GF-D8 (cell line): Measurements from ENCODE around the gene RPL36AL.
"Not testable (repeated sequence)": the region's sequence is repeated elsewhere in the genome, so short reads cannot be mapped to it uniquely, and the experiment has no call there.

Experiments
- DNase-seq: peaks from one replicate; lab custom pipeline; 2025; lab: John Stamatoyannopoulos, UW

The RPL36AL gene

DNA sequence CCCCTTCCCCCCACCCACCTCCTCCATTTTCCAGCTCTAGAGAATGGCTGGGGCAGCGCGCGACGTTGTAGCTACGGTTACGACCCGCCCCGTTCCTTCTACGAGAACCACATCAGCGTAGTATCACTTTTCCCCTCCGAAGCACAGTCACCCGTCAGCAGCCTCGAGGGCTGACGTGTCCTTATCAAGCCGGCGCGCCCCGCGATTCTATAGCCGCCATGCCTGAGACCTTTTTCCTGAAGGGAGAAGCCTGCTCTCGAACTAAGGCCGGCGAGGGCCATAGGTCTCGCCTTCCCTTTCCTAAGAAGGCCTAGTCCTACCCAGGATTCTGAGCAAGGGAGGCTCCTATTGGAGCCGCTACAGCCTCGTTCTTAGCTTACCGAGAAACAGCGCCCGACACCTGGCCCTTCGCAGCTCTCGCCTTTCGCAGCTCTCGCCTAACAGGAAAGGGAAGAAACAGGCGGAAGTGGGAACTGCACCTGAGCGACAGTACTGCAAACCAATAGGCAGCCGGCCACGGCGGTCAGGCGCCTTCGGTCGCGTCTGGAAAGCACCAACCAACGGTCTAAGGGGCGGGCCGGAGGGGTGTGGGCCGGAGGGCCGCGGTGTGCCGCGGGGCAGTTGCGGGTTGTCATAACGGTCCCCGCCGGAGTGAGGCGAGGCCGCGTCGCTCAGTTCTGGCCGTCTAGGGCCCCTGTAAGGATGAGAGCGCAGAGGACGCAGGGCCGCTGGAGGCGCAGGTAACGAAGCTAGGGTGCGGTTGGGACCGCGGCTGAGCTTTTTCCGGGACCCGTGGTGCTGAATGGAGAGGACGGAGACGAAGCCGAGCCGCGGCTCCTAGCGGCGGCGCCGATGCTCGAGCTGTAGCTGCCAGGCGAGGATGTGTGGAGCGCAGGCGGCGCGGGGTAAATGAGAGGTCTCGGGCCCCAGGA is at the start of gene RPL36AL, which contains the start of gene MGAT2:
Gene RPL36AL, minus strand, starts transcription at position 445 of the 932 bp plus-strand sequence. CDS start 1,522 bp downstream, outside the sequence.
Gene MGAT2, plus strand, starts transcription at position 618 of the 932 bp plus-strand sequence. CDS start 470 bp downstream, outside the sequence.
- peak; percentile 92 for DNase-seq

DNA sequence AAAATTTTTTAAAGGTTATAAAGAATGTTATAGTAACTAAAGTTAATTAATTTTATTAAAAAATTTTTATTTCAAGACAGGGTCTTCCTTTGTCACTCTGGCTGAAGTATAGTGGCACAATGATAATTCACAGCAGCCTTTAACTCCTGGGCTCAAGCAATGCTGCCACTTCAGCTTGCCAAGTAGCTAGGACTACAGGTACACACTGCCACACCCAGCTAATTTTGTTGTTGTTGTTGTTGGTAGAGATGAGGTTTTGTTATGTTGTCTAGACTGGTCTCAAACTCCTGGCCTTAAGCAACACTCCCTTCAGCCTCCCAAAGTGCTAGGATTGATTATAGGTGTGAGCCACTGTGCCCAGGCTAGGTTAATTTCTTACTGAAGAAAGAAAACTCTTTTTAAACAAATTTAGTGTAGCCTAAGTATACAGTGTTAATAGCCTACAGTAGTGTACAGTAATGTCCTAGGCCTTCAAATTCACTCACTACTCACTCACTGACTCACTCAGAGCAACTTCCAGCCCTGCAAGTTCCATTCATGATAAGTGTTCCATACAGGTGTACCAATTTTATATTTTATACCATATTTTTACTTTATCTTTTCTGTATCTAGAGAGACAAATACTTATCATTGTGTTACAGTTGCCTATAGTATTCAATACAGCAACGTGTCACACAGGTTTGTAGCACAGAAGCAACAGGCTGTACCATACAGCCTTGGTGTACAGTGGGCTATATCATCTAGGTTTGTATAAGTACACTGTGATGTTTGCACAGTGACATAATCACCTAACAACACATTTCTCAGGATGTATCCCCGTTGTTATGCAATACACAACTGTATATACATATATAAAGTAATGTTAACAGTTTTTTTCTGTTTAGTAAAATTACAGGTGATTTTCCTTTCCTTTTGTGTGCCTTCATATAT is 39.4 kb upstream of the RPL36AL start:
- DNase-seq: no peak

DNA sequence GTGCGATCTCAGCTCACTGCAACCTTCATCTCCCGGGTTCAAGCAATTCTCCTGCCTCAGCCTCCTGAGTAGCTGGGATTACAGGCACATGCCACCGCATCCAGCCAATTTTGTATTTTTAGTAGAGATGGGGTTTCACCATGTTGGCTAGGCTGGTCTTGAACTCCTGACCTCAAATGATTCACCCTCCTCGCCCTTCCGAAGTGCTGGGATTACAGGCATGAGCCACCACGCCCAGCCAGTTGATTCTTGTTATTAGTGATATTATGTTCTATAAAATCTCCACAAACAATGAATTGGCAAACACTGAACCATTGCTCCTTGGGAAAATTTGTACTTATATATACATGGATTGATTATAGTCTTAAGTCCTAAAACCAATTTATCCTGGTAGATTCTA is 37.1 kb upstream of the RPL36AL start:
- not testable (repeated sequence) for DNase-seq

DNA sequence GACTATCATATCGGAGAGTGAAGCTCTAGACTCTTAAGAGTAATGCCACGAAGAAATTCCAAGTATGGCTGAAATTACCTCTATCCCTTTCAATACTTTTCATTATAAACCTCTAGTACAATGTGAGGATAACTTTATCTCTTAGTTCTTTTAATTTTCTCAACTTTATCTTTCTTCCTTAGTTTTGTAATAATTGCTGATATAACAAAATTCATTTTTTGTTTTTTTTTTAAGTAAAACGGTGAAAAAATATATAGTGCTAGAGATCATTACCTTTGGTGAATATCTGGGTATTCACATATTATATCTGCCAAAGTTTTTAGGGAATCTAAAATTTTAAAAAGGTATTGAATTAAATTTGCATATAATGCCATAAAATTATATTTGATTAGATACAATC is 34.1 kb upstream of the RPL36AL start:
- no peak for DNase-seq

DNA sequence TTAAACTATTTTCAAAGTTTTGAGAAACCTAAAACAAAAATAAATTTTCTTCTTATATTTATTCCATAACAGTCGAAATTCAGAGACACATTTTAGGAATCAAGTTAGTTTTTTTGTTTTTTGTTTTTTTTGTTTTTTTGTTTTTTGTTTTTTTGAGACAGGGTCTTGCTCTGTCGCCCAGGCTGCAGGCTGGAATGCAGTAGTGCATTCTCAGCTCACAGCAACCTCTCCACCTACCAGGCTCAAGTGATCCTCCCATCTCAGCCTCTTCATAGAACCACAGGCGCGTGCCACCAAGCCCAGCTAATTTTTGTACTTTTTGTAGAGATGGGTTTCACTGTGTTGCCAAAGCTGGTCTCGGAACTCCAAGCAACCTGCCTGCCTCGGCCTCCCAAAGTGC is 33.1 kb upstream of the RPL36AL start:
- no peak for DNase-seq

DNA sequence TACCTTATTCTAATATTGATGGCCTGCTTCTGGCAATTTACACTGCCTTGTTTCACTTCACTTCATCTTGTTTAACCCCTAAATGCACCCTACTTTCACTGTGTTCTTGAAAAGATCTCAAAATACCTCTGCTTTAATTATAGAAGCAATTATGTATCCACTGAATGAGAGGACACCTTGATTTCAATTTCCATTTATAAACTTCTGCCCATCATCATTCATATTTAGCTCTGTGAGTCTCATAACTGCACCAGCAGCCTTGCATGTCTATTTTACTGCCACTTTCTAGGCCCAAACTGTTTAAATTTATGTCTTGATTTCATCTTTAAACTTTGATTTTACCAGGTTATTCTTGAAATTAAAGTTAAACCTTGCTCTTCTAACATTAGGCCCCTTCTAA is 21.7 kb upstream of the RPL36AL start:
- no peak for DNase-seq

DNA sequence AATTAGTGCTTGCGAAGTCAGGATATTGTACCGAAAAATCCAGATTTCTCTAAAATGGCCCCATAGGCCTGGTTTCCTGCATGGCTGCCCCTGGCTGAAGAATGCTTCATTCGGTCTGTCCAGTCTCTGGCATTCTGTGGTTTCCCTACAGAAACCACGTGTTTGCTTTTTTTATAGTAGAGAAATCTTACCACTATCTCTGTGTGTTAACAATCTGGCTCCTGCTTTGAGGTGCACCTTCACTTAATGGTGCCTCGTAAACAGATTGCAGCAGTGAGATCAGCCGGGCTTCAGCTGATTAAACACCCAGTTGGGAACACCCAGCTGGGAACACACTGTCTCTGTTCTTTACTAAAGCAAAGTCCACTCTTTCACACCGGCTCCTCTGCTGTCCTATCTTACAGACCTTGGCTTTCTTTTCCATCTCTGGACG is 21.3 kb upstream of the RPL36AL start:
- DNase-seq: no peak

DNA sequence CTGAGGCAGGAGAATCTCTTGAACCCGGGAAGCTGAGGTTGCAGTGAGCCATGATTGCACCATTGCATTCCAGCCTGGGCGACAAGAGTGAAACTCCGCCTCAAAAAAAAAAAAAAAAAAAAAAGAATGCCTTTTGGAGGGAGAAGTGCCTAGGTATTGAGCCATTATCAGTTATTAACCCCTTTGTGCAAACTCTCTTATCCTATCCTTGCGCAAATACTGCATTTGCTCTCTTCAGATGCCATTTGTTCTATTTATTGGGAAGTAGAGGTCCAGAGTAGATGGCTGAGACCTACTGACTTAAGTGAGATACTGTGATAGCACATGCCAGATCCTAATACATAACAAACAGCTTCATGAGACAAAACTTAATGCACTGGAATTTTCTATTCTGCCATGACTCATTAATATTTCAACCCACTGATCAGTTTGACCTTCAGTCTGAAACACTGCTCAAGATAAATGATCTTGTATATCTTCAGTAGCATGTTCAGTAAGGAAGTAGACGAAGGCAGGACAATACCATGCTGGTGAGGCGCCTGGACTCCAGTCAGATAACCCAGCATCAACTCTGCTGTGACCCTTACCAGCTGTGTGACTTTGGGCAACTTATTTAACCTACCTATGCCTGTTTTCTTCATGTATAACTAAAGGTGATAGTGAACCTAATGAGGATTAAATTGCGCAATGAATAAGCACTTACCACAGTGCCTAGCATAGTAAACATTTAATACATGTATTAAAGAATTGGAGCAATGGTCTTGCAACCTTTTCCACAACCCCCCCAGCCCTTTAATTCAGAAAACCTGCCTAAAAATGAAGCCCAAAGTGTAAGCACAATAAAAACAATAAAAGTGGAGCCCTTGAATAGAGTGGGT is 20.4 kb upstream of the RPL36AL start:
- DNase-seq: no peak

DNA sequence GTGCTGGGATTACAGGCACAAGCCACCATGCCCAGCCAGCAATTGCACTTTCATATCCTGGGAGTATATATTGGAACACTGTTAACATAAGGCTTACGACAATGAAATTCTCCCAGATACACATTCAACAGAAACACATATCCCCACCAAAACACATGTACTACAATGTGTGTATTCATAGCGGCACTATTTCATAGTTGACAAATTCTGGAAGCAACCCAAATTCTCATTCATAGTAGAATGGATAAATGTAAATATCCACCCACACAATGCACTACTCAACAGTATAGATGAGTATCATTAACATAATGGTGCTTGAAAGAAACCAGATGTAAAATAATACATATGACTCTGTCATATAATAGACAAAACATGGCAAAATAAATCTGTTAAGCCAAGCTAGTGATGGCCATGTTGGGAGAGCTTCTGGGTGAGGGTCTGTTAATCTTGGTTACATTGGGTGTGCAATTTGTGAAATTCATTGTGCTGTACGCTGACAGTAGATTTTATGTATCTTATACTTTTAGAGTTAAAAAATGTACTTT is 17.2 kb upstream of the RPL36AL start:
- no peak for DNase-seq

DNA sequence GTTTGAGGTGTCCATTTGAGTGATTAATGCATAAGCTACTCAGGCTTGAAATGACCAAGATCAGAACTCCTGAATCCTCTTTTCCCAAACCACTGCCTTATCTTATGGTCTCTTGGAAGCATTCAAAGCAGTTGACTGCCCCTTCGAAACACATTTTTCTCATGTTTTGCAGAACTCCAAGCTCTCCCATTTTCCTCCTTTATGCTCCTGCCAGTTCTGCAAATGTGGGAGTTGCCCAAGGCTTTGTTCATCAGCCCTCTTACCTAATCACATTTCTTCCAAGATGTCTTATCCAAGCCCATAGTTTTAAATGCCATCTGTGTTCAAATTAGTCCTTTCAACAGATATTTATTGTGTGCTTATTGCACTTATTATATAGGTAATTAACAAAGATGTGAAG is 16.4 kb upstream of the RPL36AL start:
- no peak for DNase-seq

DNA sequence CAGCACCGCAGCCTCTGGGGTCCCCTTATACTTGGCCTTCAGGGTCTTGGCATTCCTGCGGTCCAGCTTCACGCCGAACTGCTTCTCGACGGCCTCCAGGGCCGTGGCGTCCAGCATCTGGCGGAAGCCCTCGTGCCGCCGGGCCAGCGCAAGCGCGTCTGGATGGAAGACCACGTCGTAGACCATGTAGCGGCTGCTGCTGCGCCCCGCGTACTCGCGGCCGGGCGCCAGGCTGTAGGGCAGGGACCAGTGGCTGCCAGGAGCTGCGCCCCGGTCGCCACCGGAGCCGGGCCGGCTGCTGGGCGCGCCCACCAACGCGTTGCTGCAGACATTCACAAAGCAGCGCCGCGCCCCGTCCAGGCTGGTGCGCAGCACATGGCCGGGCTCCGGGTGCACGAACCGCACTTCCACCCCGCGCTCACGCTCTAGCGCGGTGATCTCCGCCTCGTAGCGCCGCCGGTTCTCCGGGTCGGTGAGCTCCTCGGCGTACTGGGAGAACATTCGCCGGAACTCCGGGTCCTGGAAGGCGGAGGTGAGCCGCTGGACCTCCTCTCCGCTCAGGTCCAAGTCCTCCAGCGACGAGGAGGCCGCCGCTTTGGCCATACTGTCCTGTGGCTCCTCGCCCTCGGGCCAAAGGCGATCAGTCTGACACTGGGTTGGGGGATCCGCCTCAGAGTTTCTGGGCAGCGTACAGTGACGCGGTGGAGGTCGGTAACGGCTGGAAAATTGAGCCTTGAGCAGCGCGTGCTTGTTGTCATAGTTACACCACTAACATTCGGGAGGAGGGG is 14.3 kb upstream of the RPL36AL start, which contains the start of gene DNAAF2:
Gene DNAAF2, minus strand, starts transcription at position 698 of the 788 bp plus-strand sequence. Its CDS starts 95 bp downstream, at position 603.
- peak; percentile 45 for DNase-seq

DNA sequence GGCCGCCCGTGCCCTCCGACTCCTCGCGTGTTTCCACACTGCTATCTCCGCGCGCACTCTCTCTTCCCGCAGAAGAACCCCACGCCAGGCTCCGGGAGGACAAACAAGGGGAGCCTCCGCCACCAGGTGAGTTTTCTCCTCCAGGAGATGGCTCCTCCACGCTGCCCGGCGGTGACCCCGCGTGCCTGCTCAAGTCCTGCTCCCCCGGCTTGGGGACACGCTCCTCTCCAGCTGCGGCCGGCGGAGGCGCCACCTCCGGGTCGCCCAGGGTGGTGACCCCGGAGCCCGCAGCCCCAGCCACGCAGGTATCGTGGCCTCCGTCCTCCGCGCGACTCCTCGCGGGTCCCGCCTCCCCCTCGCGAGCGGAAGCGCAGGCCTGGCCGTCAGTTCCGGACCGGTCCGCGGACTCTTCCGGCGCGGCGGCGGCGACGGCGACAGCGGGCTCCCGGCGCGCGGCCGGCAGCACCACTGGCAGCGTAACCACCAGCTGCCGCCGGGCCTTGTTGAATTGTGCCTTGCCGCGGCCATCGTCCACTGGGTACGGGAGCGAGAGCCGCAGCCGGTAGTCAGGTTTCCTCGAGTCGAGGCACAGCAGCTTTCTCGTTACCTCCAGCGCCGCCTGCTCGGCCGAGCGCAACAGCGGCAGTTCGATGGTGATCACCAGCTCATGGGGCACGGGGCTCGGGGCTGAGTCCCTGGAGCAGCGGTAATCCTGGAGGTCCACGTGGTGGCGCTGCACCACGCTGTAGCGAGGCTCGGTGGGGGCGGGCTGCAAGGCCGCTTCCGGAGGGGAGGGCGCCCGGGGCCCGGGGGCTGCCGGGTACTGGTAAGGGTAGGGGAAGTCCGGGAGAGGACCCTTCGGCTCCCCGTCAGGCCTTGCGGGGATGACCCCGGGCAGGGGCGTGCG is 13.5 kb upstream of the RPL36AL start:
- peak; percentile 84 for DNase-seq

DNA sequence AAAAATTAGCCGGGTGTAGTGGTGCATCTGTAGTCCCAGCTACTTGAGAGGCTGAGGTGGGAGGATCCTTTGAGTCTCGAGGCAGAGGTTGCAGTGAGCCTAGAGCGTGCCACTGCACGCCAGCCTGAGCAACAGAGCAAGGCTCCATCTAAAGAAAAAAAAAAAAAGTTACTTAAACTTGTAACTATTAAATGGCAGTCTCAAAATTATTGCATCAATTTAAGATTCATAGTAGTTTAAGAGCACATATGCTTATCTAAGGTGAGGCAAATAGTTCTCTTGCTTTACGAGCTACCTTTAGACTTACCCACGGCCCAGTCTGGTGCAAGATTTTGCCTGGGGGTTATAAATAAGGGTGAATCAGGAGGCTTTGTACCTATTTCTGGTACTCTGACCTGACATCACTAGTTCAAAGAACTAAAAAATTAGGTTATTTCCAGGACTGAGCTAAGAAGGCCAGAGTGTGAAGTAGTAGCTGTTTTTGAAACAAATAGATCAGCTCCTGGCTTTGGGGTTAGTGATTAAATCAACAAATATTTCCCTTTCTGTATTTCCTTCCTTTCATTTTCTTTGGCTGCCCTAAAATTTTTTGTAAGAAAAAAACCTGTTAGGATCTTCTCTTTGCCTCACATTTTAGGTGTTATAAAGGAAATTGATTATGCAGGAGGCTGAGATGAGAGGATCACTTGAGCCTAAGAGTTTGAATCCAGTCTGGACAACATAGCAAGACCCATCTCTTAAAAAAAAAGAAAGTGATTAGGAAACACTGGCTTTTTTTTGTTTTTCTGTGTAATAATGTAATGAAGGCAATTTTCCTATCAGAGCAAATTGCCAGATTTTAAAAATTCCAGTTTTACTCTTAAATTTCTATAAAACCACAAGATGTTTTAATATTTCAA is 3.8 kb upstream of the RPL36AL start:
- DNase-seq: no peak

DNA sequence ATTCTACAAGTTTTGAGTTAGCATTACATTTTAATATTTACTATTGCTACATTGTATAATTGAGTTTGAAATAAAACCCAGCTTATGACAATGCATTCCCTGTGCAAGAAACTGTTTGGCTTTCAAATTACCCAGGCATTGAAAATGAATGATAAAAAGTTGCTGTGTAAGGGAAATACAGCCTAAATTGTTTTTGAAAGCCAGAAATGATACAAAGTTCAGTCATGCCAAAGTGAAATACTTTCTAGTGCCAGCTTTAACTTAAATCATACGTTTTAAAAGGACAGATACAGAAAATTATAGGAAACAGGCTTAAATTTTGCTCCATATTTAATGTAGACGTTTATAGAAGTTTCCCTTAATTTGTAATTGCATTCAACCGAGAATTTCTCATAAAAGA is 3.0 kb upstream of the RPL36AL start:
- DNase-seq: no peak

DNA sequence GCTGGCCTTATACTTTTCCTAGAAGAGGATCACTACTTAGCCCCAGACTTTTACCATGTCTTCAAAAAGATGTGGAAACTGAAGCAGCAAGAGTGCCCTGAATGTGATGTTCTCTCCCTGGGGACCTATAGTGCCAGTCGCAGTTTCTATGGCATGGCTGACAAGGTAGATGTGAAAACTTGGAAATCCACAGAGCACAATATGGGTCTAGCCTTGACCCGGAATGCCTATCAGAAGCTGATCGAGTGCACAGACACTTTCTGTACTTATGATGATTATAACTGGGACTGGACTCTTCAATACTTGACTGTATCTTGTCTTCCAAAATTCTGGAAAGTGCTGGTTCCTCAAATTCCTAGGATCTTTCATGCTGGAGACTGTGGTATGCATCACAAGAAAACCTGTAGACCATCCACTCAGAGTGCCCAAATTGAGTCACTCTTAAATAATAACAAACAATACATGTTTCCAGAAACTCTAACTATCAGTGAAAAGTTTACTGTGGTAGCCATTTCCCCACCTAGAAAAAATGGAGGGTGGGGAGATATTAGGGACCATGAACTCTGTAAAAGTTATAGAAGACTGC is 1.7 kb upstream of the RPL36AL start:
- no peak for DNase-seq

DNA sequence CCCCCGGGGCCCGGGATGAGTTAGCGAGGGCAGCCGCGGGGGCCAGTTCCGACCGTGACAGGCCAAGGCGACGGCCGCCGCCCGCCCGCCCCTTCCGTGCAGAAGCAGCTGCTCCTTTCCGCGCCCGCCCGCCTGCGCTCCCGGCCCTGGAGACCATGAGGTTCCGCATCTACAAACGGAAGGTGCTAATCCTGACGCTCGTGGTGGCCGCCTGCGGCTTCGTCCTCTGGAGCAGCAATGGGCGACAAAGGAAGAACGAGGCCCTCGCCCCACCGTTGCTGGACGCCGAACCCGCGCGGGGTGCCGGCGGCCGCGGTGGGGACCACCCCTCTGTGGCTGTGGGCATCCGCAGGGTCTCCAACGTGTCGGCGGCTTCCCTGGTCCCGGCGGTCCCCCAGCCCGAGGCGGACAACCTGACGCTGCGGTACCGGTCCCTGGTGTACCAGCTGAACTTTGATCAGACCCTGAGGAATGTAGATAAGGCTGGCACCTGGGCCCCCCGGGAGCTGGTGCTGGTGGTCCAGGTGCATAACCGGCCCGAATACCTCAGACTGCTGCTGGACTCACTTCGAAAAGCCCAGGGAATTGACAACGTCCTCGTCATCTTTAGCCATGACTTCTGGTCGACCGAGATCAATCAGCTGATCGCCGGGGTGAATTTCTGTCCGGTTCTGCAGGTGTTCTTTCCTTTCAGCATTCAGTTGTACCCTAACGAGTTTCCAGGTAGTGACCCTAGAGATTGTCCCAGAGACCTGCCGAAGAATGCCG is 872 bp upstream of the RPL36AL start:
- peak; percentile 34 for DNase-seq

DNA sequence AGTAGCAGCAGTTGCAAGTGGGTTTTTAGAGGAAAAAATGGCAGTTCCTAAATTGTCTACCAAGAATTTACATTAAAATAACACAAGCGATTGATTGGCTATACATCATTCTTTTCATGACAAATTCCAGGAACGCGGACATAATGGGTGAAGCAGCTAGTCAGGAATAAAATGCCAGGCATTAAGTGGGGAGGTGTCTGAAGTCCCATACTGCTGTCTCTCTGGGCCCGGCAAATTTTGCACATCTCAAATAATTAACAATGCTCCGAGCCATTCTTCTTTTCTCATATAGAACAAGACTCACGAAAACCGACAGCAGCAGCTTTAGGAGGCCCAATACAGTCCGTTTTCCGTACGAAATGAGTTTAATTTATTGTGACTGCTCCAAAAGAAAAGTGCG is 696 bp downstream of the RPL36AL start:
- no peak for DNase-seq
